ENCODE data around the gene C1orf232.

Gene C1orf232

GRCh38 chr1:26122988-26123973 is 45.5 kb downstream of the C1orf232 start:
- no peak for DNase-seq

- no peak for DNase-seq
Observed at GRCh38 chr1:26121854-26122773, 46.6 kb downstream of the C1orf232 start.

GRCh38 chr1:26119892-26120608 is 48.7 kb downstream of the C1orf232 start:
- no peak for DNase-seq

GRCh38 chr1:26114165-26114927 is 54.4 kb downstream of the C1orf232 start:
- DNase-seq, result no peak
